Ishikawa (cell line): Measurements from ENCODE around the gene AUTS2.

Experiments
- CEBPB ChIP-seq: IDR thresholded peaks from 2 replicates; pipeline ENCODE4 v1.6.1; 2012
- CREB1 ChIP-seq: IDR thresholded peaks from 2 replicates; pipeline ENCODE4 v1.6.1; 2012; ENCODE audit warnings: low read depth
- EGR1 ChIP-seq: IDR thresholded peaks from 2 replicates; pipeline ENCODE4 v1.6.1; 2012
- EP300 ChIP-seq: IDR thresholded peaks from 2 replicates; pipeline ENCODE4 v1.6.1; 2012; ENCODE audit warnings: borderline replicate concordance
- MAX ChIP-seq: IDR thresholded peaks from 2 replicates; pipeline ENCODE4 v1.6.1; 2012
- NFIC ChIP-seq: IDR thresholded peaks from 2 replicates; pipeline ENCODE4 v1.6.1; 2012
- TAF1 ChIP-seq: IDR thresholded peaks from 2 replicates; pipeline ENCODE4 v1.6.1; 2012; ENCODE audit warnings: low read depth, mild to moderate bottlenecking
- TCF12 ChIP-seq: IDR thresholded peaks from 2 replicates; pipeline ENCODE4 v1.6.1; 2012; ENCODE audit warnings: low read depth
- YY1 ChIP-seq: IDR thresholded peaks from 2 replicates; pipeline ENCODE4 v1.6.1; 2012; ENCODE audit warnings: low read depth
- ZBTB7A ChIP-seq: IDR thresholded peaks from 2 replicates; pipeline ENCODE4 v1.6.1; 2012; ENCODE audit warnings: low read depth
- TF ChIP-seq, protein P1 (sequence below): IDR thresholded peaks from 2 replicates; pipeline ENCODE4 v1.6.1; 2012; ENCODE audit warnings: low read depth, mild to moderate bottlenecking

GRCh38 chr7:69860941-69861622, 262.8 kb downstream of the AUTS2 start:
- TF ChIP-seq NFIC: no peak
- TF ChIP-seq, protein P1, sequence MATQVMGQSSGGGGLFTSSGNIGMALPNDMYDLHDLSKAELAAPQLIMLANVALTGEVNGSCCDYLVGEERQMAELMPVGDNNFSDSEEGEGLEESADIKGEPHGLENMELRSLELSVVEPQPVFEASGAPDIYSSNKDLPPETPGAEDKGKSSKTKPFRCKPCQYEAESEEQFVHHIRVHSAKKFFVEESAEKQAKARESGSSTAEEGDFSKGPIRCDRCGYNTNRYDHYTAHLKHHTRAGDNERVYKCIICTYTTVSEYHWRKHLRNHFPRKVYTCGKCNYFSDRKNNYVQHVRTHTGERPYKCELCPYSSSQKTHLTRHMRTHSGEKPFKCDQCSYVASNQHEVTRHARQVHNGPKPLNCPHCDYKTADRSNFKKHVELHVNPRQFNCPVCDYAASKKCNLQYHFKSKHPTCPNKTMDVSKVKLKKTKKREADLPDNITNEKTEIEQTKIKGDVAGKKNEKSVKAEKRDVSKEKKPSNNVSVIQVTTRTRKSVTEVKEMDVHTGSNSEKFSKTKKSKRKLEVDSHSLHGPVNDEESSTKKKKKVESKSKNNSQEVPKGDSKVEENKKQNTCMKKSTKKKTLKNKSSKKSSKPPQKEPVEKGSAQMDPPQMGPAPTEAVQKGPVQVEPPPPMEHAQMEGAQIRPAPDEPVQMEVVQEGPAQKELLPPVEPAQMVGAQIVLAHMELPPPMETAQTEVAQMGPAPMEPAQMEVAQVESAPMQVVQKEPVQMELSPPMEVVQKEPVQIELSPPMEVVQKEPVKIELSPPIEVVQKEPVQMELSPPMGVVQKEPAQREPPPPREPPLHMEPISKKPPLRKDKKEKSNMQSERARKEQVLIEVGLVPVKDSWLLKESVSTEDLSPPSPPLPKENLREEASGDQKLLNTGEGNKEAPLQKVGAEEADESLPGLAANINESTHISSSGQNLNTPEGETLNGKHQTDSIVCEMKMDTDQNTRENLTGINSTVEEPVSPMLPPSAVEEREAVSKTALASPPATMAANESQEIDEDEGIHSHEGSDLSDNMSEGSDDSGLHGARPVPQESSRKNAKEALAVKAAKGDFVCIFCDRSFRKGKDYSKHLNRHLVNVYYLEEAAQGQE: no peak
- no peak for TF ChIP-seq CREB1
- TF ChIP-seq MAX: no peak
- TF ChIP-seq TAF1: no peak
- TF ChIP-seq TCF12: no peak
- TF ChIP-seq EP300: no peak
- TF ChIP-seq YY1: no peak
- TF ChIP-seq EGR1: no peak
- TF ChIP-seq CEBPB: no peak
- TF ChIP-seq ZBTB7A: no peak
